Ishikawa (cell line): ENCODE data around the gene UPF2.

Experiments
- CEBPB ChIP-seq: IDR thresholded peaks from 2 replicates; pipeline ENCODE4 v1.6.1; 2012
- CREB1 ChIP-seq: IDR thresholded peaks from 2 replicates; pipeline ENCODE4 v1.6.1; 2012; ENCODE audit warnings: low read depth
- EP300 ChIP-seq: IDR thresholded peaks from 2 replicates; pipeline ENCODE4 v1.6.1; 2012; ENCODE audit warnings: borderline replicate concordance
- FOXM1 ChIP-seq: IDR thresholded peaks from 2 replicates; pipeline ENCODE4 v1.6.1; 2012; ENCODE audit warnings: low read depth, borderline replicate concordance
- MAX ChIP-seq: IDR thresholded peaks from 2 replicates; pipeline ENCODE4 v1.6.1; 2012
- RAD21 ChIP-seq: IDR thresholded peaks from 2 replicates; pipeline ENCODE4 v1.6.1; 2012; ENCODE audit warnings: low read depth
- REST ChIP-seq: IDR thresholded peaks from 2 replicates; pipeline ENCODE4 v1.6.1; 2012; ENCODE audit warnings: low read depth, mild to moderate bottlenecking
- TAF1 ChIP-seq: IDR thresholded peaks from 2 replicates; pipeline ENCODE4 v1.6.1; 2012; ENCODE audit warnings: low read depth, mild to moderate bottlenecking
- TCF12 ChIP-seq: IDR thresholded peaks from 2 replicates; pipeline ENCODE4 v1.6.1; 2012; ENCODE audit warnings: low read depth
- TEAD4 ChIP-seq: IDR thresholded peaks from 2 replicates; pipeline ENCODE4 v1.6.1; 2012
- USF1 ChIP-seq: IDR thresholded peaks from 2 replicates; pipeline ENCODE4 v1.6.1; 2012
- YY1 ChIP-seq: IDR thresholded peaks from 2 replicates; pipeline ENCODE4 v1.6.1; 2012; ENCODE audit warnings: low read depth

GRCh38 chr10:11895108-11895466 is 147.5 kb downstream of the UPF2 start:
- TF ChIP-seq TAF1 (no peak), REST (no peak), RAD21 (no peak), MAX (no peak), USF1 (no peak), CREB1 (no peak), TEAD4 (no peak), YY1 (no peak), EP300 (no peak), TCF12 (no peak), FOXM1 (no peak), CEBPB (no peak)
